Measurements from ENCODE around the gene NOM1. TPM values are rescaled to one million over a fixed set of nuclear protein-coding genes. Genes with fewer than 3 reads are reported as not detected.
"Not testable (repeated sequence)": the region's sequence is repeated elsewhere in the genome, so short reads cannot be mapped to it uniquely, and the experiment has no call there.

NOM1 gene
- total RNA-seq, 3 donors from 2014 or later (not counting 1 experiment from before 2014, with no cell fraction given), result 22.5 to 35.6 (median 34.7) TPM

GRCh38 chr7:156907656-156908055, 41.9 kb upstream of the NOM1 start:
- Histone ChIP-seq H3K27me3 (ENCODE audit: control insufficient read depth, insufficient read depth, low read length) (peaks cover 2% of the 10 kb centered on the region), H3K9me3 (ENCODE audit: control insufficient read depth, insufficient read depth, low read length) (no peaks in the 10 kb centered on the region), H3K36me3 (ENCODE audit: control insufficient read depth, insufficient read depth, low read length) (no peaks in the 10 kb centered on the region), H3K4me3 (ENCODE audit: low read length) (no peak overlapping the region), H3K27ac (ENCODE audit: low read length) (no peak overlapping the region), H3K4me1 (ENCODE audit: control insufficient read depth, insufficient read depth, low read length) (peaks cover 5% of the 10 kb centered on the region)
- Mint-ChIP-seq H3K4me1 (peaks cover 0 to 5% of the 10 kb centered on the region in 2 donors), H3K9me3 (no peaks in the 10 kb centered on the region), H3K27me3 (ENCODE audit: low read depth in 2 of 2) (peaks cover 13 to 19% of the 10 kb centered on the region in 2 donors), H3K27ac (no peak overlapping the region), H3K4me3 (no peak overlapping the region), H3K36me3 (no peaks in the 10 kb centered on the region)
- no peak for DNase-seq
- WGBS (ENCODE audit: insufficient coverage), result 75% methylated on average over 1 of the region's 4 CpGs
- TF ChIP-seq, protein P1, sequence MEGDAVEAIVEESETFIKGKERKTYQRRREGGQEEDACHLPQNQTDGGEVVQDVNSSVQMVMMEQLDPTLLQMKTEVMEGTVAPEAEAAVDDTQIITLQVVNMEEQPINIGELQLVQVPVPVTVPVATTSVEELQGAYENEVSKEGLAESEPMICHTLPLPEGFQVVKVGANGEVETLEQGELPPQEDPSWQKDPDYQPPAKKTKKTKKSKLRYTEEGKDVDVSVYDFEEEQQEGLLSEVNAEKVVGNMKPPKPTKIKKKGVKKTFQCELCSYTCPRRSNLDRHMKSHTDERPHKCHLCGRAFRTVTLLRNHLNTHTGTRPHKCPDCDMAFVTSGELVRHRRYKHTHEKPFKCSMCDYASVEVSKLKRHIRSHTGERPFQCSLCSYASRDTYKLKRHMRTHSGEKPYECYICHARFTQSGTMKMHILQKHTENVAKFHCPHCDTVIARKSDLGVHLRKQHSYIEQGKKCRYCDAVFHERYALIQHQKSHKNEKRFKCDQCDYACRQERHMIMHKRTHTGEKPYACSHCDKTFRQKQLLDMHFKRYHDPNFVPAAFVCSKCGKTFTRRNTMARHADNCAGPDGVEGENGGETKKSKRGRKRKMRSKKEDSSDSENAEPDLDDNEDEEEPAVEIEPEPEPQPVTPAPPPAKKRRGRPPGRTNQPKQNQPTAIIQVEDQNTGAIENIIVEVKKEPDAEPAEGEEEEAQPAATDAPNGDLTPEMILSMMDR (IDR thresholded peaks at IDR 0.05), result no peak
- ATAC-seq, result no peak
- intact Hi-C loops (cut with micrococcal nuclease), result no loop called here

DNA sequence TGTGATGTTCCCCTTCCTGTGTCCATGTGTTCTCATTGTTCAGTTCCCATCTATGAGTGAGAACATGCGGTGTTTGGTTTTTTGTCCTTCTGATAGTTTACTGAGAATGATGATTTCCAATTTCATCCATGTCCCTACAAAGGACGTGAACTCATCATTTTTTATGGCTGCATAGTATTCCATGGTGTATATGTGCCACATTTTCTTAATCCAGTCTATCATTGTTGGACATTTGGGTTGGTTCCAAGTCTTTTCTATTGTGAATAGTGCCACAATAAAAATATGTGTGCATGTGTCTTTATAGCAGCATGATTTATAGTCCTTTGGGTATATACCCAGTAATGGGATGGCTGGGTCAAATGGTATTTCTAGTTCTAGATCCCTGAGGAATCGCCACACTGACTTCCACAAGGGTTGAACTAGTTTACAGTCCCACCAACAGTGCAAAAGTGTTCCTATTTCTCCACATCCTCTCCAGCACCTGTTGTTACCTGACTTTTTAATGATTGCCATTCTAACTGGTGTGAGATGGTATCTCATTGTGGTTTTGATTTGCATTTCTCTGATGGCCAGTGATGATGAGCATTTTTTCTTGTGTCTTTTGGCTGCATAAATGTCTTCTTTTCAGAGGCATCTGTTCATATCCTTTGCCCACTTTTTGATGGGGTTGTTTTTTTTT, 39.8 kb upstream of the NOM1 start:
- DNase-seq; H3K27me3 ChIP-seq (ENCODE audit: control insufficient read depth, insufficient read depth, low read length); H3K36me3 Mint-ChIP-seq; H3K4me1 Mint-ChIP-seq; H3K4me3 ChIP-seq (ENCODE audit: low read length); H3K36me3 ChIP-seq (ENCODE audit: control insufficient read depth, insufficient read depth, low read length); H3K27ac Mint-ChIP-seq; H3K4me1 ChIP-seq (ENCODE audit: control insufficient read depth, insufficient read depth, low read length); H3K9me3 ChIP-seq (ENCODE audit: control insufficient read depth, insufficient read depth, low read length); H3K27ac ChIP-seq (ENCODE audit: low read length); H3K4me3 Mint-ChIP-seq; ATAC-seq; H3K9me3 Mint-ChIP-seq; intact Hi-C loops (cut with micrococcal nuclease): not testable (repeated sequence)
- peaks cover 9 to 19% of the 10 kb centered on the region in 2 donors for H3K27me3 Mint-ChIP-seq (ENCODE audit: low read depth in 2 of 2)
- WGBS (ENCODE audit: insufficient coverage), result no CpG with 5 or more reads among the region's 3 CpGs

- 57% methylated on average over 1 of the region's 1 CpG for WGBS (ENCODE audit: insufficient coverage)
- H3K9me3 ChIP-seq (ENCODE audit: control insufficient read depth, insufficient read depth, low read length), result no peaks in the 10 kb centered on the region
- H3K27me3 ChIP-seq (ENCODE audit: control insufficient read depth, insufficient read depth, low read length), result peaks cover 44% of the 10 kb centered on the region
- peaks cover 11 to 18% of the 10 kb centered on the region in 2 donors for H3K4me1 Mint-ChIP-seq
- H3K27me3 Mint-ChIP-seq (ENCODE audit: low read depth in 2 of 2), result peaks cover 32 to 34% of the 10 kb centered on the region in 2 donors
- TF ChIP-seq, protein P1 (IDR thresholded peaks at IDR 0.05), result no peak
- peaks cover 21% of the 10 kb centered on the region for H3K4me1 ChIP-seq (ENCODE audit: control insufficient read depth, insufficient read depth, low read length)
- ATAC-seq (no peak), DNase-seq (no peak)
- H3K27ac ChIP-seq (ENCODE audit: low read length), result no peak overlapping the region
- no peak overlapping the region for H3K4me3 ChIP-seq (ENCODE audit: low read length)
- H3K4me3 Mint-ChIP-seq, result no peak overlapping the region
- no peaks in the 10 kb centered on the region for H3K9me3 Mint-ChIP-seq
- intact Hi-C loops (cut with micrococcal nuclease), result no loop called here
- no peaks in the 10 kb centered on the region for H3K36me3 Mint-ChIP-seq
- H3K36me3 ChIP-seq (ENCODE audit: control insufficient read depth, insufficient read depth, low read length), result no peaks in the 10 kb centered on the region
- H3K27ac Mint-ChIP-seq, result no peak overlapping the region
These were observed 30.9 kb upstream of the NOM1 start for GRCh38 chr7:156918635-156919034.

- H3K9me3 ChIP-seq (ENCODE audit: control insufficient read depth, insufficient read depth, low read length), result no peaks in the 10 kb centered on the region
- peaks cover 24% of the 10 kb centered on the region for H3K4me1 ChIP-seq (ENCODE audit: control insufficient read depth, insufficient read depth, low read length)
- H3K27me3 ChIP-seq (ENCODE audit: control insufficient read depth, insufficient read depth, low read length), result peaks cover 49% of the 10 kb centered on the region
- intact Hi-C loops (cut with micrococcal nuclease), result no loop called here
- no peak overlapping the region for H3K4me3 ChIP-seq (ENCODE audit: low read length)
- DNase-seq (no peak), ATAC-seq (no peak)
- Mint-ChIP-seq H3K27me3 (ENCODE audit: low read depth in 2 of 2) (peaks cover 30 to 35% of the 10 kb centered on the region in 2 donors), H3K36me3 (no peaks in the 10 kb centered on the region), H3K27ac (no peak overlapping the region), H3K4me1 (peaks cover 11 to 18% of the 10 kb centered on the region in 2 donors), H3K9me3 (no peaks in the 10 kb centered on the region), H3K4me3 (no peak overlapping the region)
- 87% methylated on average over 19 of the region's 19 CpGs for WGBS (ENCODE audit: insufficient coverage)
- H3K27ac ChIP-seq (ENCODE audit: low read length), result no peak overlapping the region
- TF ChIP-seq, protein P1 (IDR thresholded peaks at IDR 0.05), result no peak
- H3K36me3 ChIP-seq (ENCODE audit: control insufficient read depth, insufficient read depth, low read length), result no peaks in the 10 kb centered on the region
These were observed 30.3 kb upstream of the NOM1 start for GRCh38 chr7:156919132-156919713.
